PC-9 (cell line): Measurements from ENCODE around the gene FGD6. TPM values are rescaled to one million over a fixed set of nuclear protein-coding genes. Genes with fewer than 3 reads are reported as not detected.
A peak's percentile ranks its signal among the peaks of the same experiment; 100 is the strongest.

ENCODE experiments used
- BruUV-seq: library from RNA; stranded (reverse); fragments of 400-500 nt; replicated peaks from 2 replicates; lab custom pipeline; 2021; lab: Mats Ljungman, UMichigan
- CTCF ChIA-PET: fragments of 300-600 bp; sonication (Branson Sonifier 250); formaldehyde crosslinking; loops from one replicate; lab custom pipeline; 2022; ENCODE audit warnings: antibody characterized with exemption; lab: Charles Lee
- POLR2A ChIA-PET: fragments of 300-600 bp; sonication (Branson Sonifier 250); formaldehyde crosslinking; loops from one replicate; lab custom pipeline; 2022; ENCODE audit warnings: antibody characterized with exemption; ENCODE audit not compliant: unreplicated experiment; lab: Charles Lee
- DNase-seq, 2 experiments: peaks; one replicate each; pipeline versions ENCODE4 v3.0.0 to v3.0.0-alpha.2; 2015 to 2022; ENCODE audit warnings: mixed read lengths in 1 of 2
- H2AFZ ChIP-seq: fragments of 200-600 bp; sonication (generic); 2 replicates; pipeline ENCODE4 v1.8.1; 2017; ENCODE audit warnings: antibody characterized with exemption
- H3F3A ChIP-seq: fragments of 200-600 bp; sonication (generic); 2 replicates; pipeline ENCODE4 v1.8.1; 2017; ENCODE audit warnings: antibody characterized with exemption, mild to moderate bottlenecking, low read depth; ENCODE audit not compliant: insufficient read depth
- H3K27ac ChIP-seq: fragments of 200-600 bp; sonication (generic); 2 replicates; pipeline ENCODE4 v1.6.1; 2016; ENCODE audit warnings: mixed run types
- H3K27me3 ChIP-seq: fragments of 200-600 bp; sonication (generic); 2 replicates; pipeline ENCODE4 v1.6.1; 2016; ENCODE audit warnings: low read depth, mixed run types; ENCODE audit not compliant: insufficient read depth
- H3K36me3 ChIP-seq: fragments of 200-600 bp; sonication (generic); 2 replicates; pipeline ENCODE4 v1.6.1; 2016; ENCODE audit warnings: low read depth, mixed run types
- H3K4me1 ChIP-seq: fragments of 200-600 bp; sonication (generic); replicated peaks from 2 replicates; pipeline ENCODE4 v1.6.1; 2016; ENCODE audit warnings: mixed run types; ENCODE audit not compliant: insufficient read depth
- H3K4me2 ChIP-seq: fragments of 200-600 bp; sonication (generic); 2 replicates; pipeline ENCODE4 v1.6.1; 2017; ENCODE audit warnings: mixed run types
- H3K4me3 ChIP-seq: fragments of 200-600 bp; sonication (generic); 2 replicates; pipeline ENCODE4 v1.6.1; 2016; ENCODE audit warnings: mixed run types
- H3K79me2 ChIP-seq: fragments of 200-600 bp; sonication (generic); 2 replicates; pipeline ENCODE4 v1.6.1; 2017; ENCODE audit warnings: low read depth, mixed run types
- H3K9me2 ChIP-seq: fragments of 200-600 bp; sonication (generic); 2 replicates; pipeline ENCODE4 v1.8.1; 2017; ENCODE audit warnings: mild to moderate bottlenecking; ENCODE audit not compliant: insufficient read depth
- H3K9me3 ChIP-seq: fragments of 200-600 bp; sonication (generic); 2 replicates; pipeline ENCODE4 v1.8.1; 2016; ENCODE audit warnings: low read depth; ENCODE audit not compliant: insufficient read depth
- H4K20me1 ChIP-seq: fragments of 200-600 bp; sonication (generic); 2 replicates; pipeline ENCODE4 v1.8.1; 2017; ENCODE audit not compliant: insufficient read depth
- CTCF ChIP-seq: fragments of 200-600 bp; sonication (generic); conservative IDR thresholded peaks from 2 replicates; pipeline ENCODE4 v1.6.1; 2017; ENCODE audit warnings: mixed run types, antibody characterized with exemption, mild to moderate bottlenecking, moderate library complexity
- EZH2 ChIP-seq: fragments of 200-600 bp; sonication (generic); IDR thresholded peaks from 2 replicates; pipeline ENCODE4 v1.8.0; 2017; ENCODE audit warnings: antibody characterized with exemption, low read depth
- intact Hi-C: fragments of 100-400 bp; cut with micrococcal nuclease; formaldehyde crosslinking; loops from one replicate; pipeline ENCODE4 v1.10.0; 2022; ENCODE audit not compliant: unreplicated experiment
- total RNA-seq: library from RNA; stranded (reverse); gene quantifications from 2 replicates; pipeline ENCODE4 v1.2.3, GENCODE V29; 2021

The FGD6 gene
- total RNA-seq, 1 experiment from 2014 or later, result 22.0 TPM

DNA sequence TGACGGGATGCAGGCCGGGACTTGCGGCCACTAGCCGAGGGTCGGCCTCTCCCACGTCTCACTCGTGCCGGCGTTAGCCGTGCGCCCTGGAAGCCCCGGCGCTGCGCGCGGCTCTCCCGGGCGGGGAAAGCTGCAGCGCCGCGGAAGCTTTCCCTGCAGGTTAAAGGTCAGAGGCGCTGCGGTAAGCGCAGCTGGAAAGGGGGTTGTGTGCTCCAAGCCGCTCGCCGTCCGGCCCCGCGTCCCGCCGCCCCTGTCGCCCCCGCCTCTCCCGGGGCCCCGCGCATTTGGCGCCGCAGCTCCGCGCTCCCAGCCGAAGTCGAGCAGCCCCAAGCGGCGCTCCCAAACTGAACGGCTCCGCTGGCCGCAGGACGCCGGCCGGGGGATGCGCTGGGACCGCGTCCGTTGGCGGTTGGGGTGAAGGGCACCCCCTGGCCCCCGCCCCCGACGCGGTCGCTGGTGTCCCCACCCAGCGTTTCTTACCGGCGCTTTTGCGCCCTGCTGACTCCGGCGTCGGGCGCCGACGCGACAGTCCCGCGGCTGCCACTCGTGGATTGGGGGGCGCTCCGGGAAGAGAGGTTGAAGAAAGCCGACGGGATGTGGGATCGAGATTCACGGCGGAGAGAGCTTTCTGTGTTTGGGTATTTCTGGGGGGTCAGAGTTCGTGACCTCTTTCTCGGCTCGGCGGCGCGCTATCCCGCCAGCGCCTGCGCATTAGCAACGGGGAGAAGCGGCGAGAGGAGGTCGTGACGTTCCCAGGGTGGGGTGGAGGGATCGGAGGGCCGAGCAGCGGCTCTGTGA, 144.2 kb downstream of the FGD6 start, which contains the start of gene NR2C1:
TSS of gene NR2C1 (minus strand) at position 719 of the 798 bp plus-strand sequence. CDS start 6,234 bp downstream, outside the sequence.
- Histone ChIP-seq H4K20me1 (peaks cover 6% of the 10 kb centered on the region; the same call in 1 of the 2 replicates), H3K4me2 (peak within 1 kb of the TSS; percentile 95), H3K27me3 (no peaks in the 10 kb centered on the region), H3F3A (peaks cover 10% of the 10 kb centered on the region; the same call in 1 of the 2 replicates), H3K27ac (peak within 1 kb of the TSS; percentile 68), H3K79me2 (peaks cover 52% of the 10 kb centered on the region), H3K9me2 (no peaks in the 10 kb centered on the region; the same call in 1 of the 2 replicates), H3K4me1 (peaks cover 6% of the 10 kb centered on the region), H3K36me3 (no peaks in the 10 kb centered on the region), H3K9me3 (no peaks in the 10 kb centered on the region), H2AFZ (peak within 1 kb of the TSS; percentile 100), H3K4me3 (peak within 1 kb of the TSS; percentile 80)
- ChIA-PET CTCF (interaction anchor here (0.6 to 1.3 kb wide), 7 partner anchors 25 to 1041 kb away, joined by 3 to 27 read pairs (median 3); no protein-coding TSS in a partner anchor), POLR2A (interaction anchor here (0.5 to 0.7 kb wide), 6 partner anchors 13 to 1516 kb away, joined by 3 to 21 read pairs (median 6); no protein-coding TSS in a partner anchor)
- intact Hi-C loops, result loop anchor here (2.0 to 10.0 kb wide), 4 partner anchors 26 to 462 kb away; partner anchors contain the start of gene METAP2
- DNase-seq, result peak; percentile 80 to 87
- TF ChIP-seq EZH2 (no peak), CTCF (no peak)
- BruUV-seq, result TSS peak; percentile 29

DNA sequence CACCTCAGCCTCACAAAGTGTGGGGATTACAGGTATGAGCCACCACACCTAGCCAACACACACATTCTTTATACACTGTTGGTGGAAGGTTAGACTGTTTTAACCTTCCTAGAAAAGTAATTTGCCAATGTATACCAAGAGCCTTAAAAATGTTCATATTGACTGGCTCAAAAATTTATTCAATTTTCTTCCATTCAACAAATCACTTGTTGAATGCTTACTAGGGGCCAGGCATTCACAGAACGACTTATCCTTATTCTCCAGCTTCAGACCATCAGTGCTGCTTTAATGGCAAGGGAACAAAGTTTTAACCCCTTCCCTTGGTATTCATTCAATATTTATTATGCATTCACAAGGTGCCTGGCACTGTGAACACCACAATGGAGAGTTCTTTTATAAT, 146.9 kb downstream of the FGD6 start:
- H3K9me2 ChIP-seq, result no peaks in the 10 kb centered on the region
- H4K20me1 ChIP-seq, result peaks cover 6% of the 10 kb centered on the region; the same call in 1 of the 2 replicates
- CTCF ChIA-PET, result no interaction called here
- no TSS peak for BruUV-seq
- no peak overlapping the region for H3K27ac ChIP-seq
- H2AFZ ChIP-seq, result no peak overlapping the region
- peaks cover 6% of the 10 kb centered on the region for H3K4me1 ChIP-seq
- H3K4me3 ChIP-seq, result no peak overlapping the region
- no peak overlapping the region for H3K4me2 ChIP-seq
- no peak for DNase-seq
- H3F3A ChIP-seq, result peaks cover 7% of the 10 kb centered on the region; the same call in 1 of the 2 replicates
- H3K9me3 ChIP-seq, result no peaks in the 10 kb centered on the region
- intact Hi-C loops, result loop anchor here (5.0 to 10.0 kb wide), 3 partner anchors 47 to 464 kb away; partner anchors contain the start of gene METAP2
- no peaks in the 10 kb centered on the region for H3K27me3 ChIP-seq
- 0 out of 2 replicates have a peak, but pooled peaks cover 3% of the 10 kb centered on the region for H3K36me3 ChIP-seq
- peaks cover 57% of the 10 kb centered on the region for H3K79me2 ChIP-seq
- POLR2A ChIA-PET, result no interaction called here
- TF ChIP-seq EZH2 (no peak), CTCF (no peak)

DNA sequence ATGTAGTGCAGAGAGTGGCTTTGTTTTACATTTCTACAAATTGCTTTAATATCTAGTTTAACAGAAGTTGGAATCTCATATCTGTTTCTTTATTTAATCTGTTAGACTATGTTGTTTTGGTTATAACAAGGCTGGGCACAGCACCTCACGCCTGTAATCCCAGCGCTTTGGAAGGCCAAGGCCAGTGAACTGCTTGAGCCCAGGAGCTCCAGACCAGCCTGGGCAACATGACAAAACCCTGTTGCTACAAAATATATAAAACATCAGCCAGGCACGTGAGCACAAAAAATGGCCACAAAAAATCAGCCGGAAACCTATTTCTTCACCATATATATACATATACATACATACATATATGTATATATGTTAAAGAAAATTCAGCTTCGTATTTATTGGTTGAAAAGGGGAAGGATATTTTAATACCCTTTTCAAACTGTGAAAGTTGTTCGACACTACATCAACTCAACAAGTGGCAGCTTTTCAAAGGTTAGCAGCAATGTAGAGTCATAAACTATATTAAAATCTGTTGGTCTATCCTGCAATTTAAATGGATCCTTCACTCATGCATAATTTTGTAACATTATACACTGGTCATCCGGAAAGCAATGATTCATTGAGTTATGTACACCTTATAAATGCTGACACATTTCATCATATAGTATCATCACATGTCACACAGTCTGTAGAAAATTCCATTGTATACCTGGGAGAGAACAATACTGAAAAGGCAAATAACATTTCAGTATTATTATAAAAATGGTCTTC, 151.0 kb downstream of the FGD6 start:
- ChIA-PET CTCF (no interaction called here), POLR2A (no interaction called here)
- Histone ChIP-seq H3F3A (no peaks in the 10 kb centered on the region; the same call in 1 of the 2 replicates), H3K4me1 (no peaks in the 10 kb centered on the region), H4K20me1 (peaks cover 6% of the 10 kb centered on the region; the same call in 1 of the 2 replicates), H3K4me3 (no peak overlapping the region), H3K27me3 (no peaks in the 10 kb centered on the region), H3K27ac (peak overlapping the region; percentile 55), H3K36me3 (peaks cover 22% of the 10 kb centered on the region), H3K9me2 (no peaks in the 10 kb centered on the region), H3K4me2 (no peak overlapping the region), H3K79me2 (peaks cover 36% of the 10 kb centered on the region), H3K9me3 (no peaks in the 10 kb centered on the region), H2AFZ (no peak overlapping the region)
- peak in 1 of 2 experiments; percentile 38 for DNase-seq
- no peak for TF ChIP-seq EZH2
- no peak for TF ChIP-seq CTCF
- BruUV-seq, result no TSS peak
- intact Hi-C loops, result no loop called here
